HEK293 (cell line): ENCODE data around the gene HNRNPC.

Experiments used
- CTCF ChIA-PET: fragments of 350-600 bp; formaldehyde crosslinking; extraction: SDS; loops from one replicate; lab custom pipeline; 2021; ENCODE audit warnings: antibody characterized with exemption; lab: Yijun Ruan, JAX
- POLR2A ChIA-PET: fragments of 300-600 bp; formaldehyde crosslinking; extraction: SDS; loops from one replicate; lab custom pipeline; 2020; ENCODE audit warnings: antibody characterized with exemption, inconsistent platforms; lab: Yijun Ruan, JAX
- H3K27ac ChIP-seq: fragments of 200-500 bp; sonication (Bioruptor generic); 2 replicates; pipeline ENCODE4 v1.5.1; 2014; ENCODE audit warnings: low read depth, low read length, control low read depth, inconsistent platforms; ENCODE audit errors: extremely low read depth
- H3K36me3 ChIP-seq, 2 experiments: fragments of 200-500 bp in 1 of 2; sonication (Bioruptor generic) in 1 of 2; 1 replicate in 1 of 2; 2 replicates in 1 of 2; pipeline ENCODE4 v1.5.1; 2014 to 2017; ENCODE audit warnings: inconsistent platforms in 2 of 2, low read length in 2 of 2; ENCODE audit not compliant: control insufficient read depth in 2 of 2, insufficient read depth in 1 of 2
- H3K4me1 ChIP-seq: fragments of 200-500 bp; sonication (Bioruptor generic); 2 replicates; pipeline ENCODE4 v1.5.1; 2014; ENCODE audit warnings: mild to moderate bottlenecking, low read length, inconsistent platforms; ENCODE audit not compliant: control insufficient read depth, insufficient read depth
- H3K4me3 ChIP-seq: 2 replicates; pipeline ENCODE4 v1.5.1; 2011; ENCODE audit warnings: low read depth, mild to moderate bottlenecking, control low read depth, low read length, moderate library complexity
- H3K9me3 ChIP-seq: fragments of 200-500 bp; sonication (Bioruptor generic); 2 replicates; pipeline ENCODE4 v1.5.1; 2014; ENCODE audit warnings: low read depth, low read length, inconsistent platforms; ENCODE audit not compliant: control insufficient read depth, insufficient read depth
- CTCF ChIP-seq: fragments of 450-650 bp; formaldehyde crosslinking; IDR thresholded peaks from 2 replicates; pipeline ENCODE4 v1.5.1; 2016; ENCODE audit warnings: missing biosample characterization, missing genetic modification characterization
- PRDM10 ChIP-seq: fragments of 450-650 bp; formaldehyde crosslinking; IDR thresholded peaks from 2 replicates; pipeline ENCODE4 v1.5.1; 2016; ENCODE audit warnings: missing biosample characterization, missing genetic modification characterization
- SP2 ChIP-seq: fragments of 450-650 bp; formaldehyde crosslinking; IDR thresholded peaks from 2 replicates; pipeline ENCODE4 v1.5.1; 2016; ENCODE audit warnings: missing biosample characterization, missing genetic modification characterization
- ZBTB10 ChIP-seq: fragments of 450-650 bp; formaldehyde crosslinking; IDR thresholded peaks from 2 replicates; pipeline ENCODE4 v1.5.1; 2016; ENCODE audit warnings: missing biosample characterization, missing genetic modification characterization
- ZBTB7A ChIP-seq: fragments of 450-650 bp; formaldehyde crosslinking; IDR thresholded peaks from 2 replicates; pipeline ENCODE4 v1.5.1; 2016; ENCODE audit warnings: low read depth, missing biosample characterization, missing genetic modification characterization
- ZNF521 ChIP-seq: fragments of 450-650 bp; formaldehyde crosslinking; IDR thresholded peaks from 2 replicates; pipeline ENCODE4 v1.5.1; 2017; ENCODE audit warnings: missing biosample characterization, mild to moderate bottlenecking, missing genetic modification characterization
- ZNF548 ChIP-seq: fragments of 450-650 bp; formaldehyde crosslinking; IDR thresholded peaks from 2 replicates; pipeline ENCODE4 v1.5.1; 2016; ENCODE audit warnings: missing biosample characterization, missing genetic modification characterization
- ZNF561 ChIP-seq: fragments of 450-650 bp; IDR thresholded peaks from 2 replicates; pipeline ENCODE4 v1.5.1; 2018; ENCODE audit warnings: missing biosample characterization, missing genetic modification characterization, borderline replicate concordance
- ZNF596 ChIP-seq: fragments of 450-650 bp; IDR thresholded peaks from 2 replicates; pipeline ENCODE4 v1.5.0; 2018; ENCODE audit warnings: missing biosample characterization, mild to moderate bottlenecking, missing genetic modification characterization, moderate library complexity
- ZNF600 ChIP-seq: fragments of 450-650 bp; formaldehyde crosslinking; IDR thresholded peaks from 2 replicates; pipeline ENCODE4 v1.5.1; 2016; ENCODE audit warnings: missing biosample characterization, missing genetic modification characterization
- ZNF629 ChIP-seq: fragments of 450-650 bp; formaldehyde crosslinking; IDR thresholded peaks from 2 replicates; pipeline ENCODE4 v1.5.1; 2017; ENCODE audit warnings: missing biosample characterization, missing genetic modification characterization
- ZNF677 ChIP-seq: fragments of 450-650 bp; IDR thresholded peaks from 2 replicates; pipeline ENCODE4 v1.5.0; 2018; ENCODE audit warnings: missing biosample characterization, mild to moderate bottlenecking, missing genetic modification characterization, moderate library complexity
- ZNF76 ChIP-seq: fragments of 450-650 bp; formaldehyde crosslinking; IDR thresholded peaks from 2 replicates; pipeline ENCODE4; 2016; ENCODE audit warnings: low read depth, missing biosample characterization, missing genetic modification characterization, borderline replicate concordance
- ZNF791 ChIP-seq: fragments of 450-650 bp; formaldehyde crosslinking; IDR thresholded peaks from 2 replicates; pipeline ENCODE4 v1.5.1; 2016; ENCODE audit warnings: missing biosample characterization, missing genetic modification characterization
- ZXDB ChIP-seq: fragments of 450-650 bp; formaldehyde crosslinking; IDR thresholded peaks from 2 replicates; pipeline ENCODE4 v1.5.1; 2016; ENCODE audit warnings: missing biosample characterization, missing genetic modification characterization
- TF ChIP-seq, protein P1 (sequence below): fragments of 450-650 bp; formaldehyde crosslinking; conservative IDR thresholded peaks from 2 replicates; pipeline ENCODE4 v1.5.1; 2016; ENCODE audit warnings: low read depth, missing biosample characterization, missing genetic modification characterization

Gene HNRNPC

DNA sequence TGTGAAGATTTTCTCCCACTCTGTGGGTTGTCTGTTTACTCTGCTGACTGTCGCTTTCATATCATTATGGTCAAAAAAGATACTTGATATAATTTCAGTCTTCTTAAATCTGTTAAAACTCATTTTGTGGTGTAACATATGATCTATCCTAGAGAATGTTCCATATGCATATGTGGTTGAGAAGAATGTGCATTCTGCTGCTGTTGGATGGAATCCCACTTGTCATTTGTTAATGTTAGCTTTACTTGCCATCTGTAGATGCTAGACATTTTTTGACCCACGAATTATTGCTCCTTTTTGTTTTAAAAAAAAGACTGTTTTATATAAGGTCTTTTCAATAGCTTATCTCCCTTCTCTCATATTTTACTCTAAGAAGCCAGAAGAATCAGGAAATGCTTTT, 87.1 kb downstream of the HNRNPC start:
- ChIA-PET CTCF (no interaction called here), POLR2A (no interaction called here)
- no peaks in the 10 kb centered on the region for H3K9me3 ChIP-seq
- TF ChIP-seq ZNF548 (no peak), ZNF600 (tag by site-specific recombination) (no peak), ZXDB (tag by site-specific recombination) (no peak), ZNF791 (tag by site-specific recombination) (no peak), SP2 (tag by site-specific recombination) (no peak), ZNF561 (no peak), ZNF596 (tag by site-specific recombination) (no peak), ZBTB10 (tag by site-specific recombination) (no peak), ZNF629 (tag by site-specific recombination) (no peak), ZNF521 (no peak), ZNF677 (no peak)
- TF ChIP-seq, protein P1, sequence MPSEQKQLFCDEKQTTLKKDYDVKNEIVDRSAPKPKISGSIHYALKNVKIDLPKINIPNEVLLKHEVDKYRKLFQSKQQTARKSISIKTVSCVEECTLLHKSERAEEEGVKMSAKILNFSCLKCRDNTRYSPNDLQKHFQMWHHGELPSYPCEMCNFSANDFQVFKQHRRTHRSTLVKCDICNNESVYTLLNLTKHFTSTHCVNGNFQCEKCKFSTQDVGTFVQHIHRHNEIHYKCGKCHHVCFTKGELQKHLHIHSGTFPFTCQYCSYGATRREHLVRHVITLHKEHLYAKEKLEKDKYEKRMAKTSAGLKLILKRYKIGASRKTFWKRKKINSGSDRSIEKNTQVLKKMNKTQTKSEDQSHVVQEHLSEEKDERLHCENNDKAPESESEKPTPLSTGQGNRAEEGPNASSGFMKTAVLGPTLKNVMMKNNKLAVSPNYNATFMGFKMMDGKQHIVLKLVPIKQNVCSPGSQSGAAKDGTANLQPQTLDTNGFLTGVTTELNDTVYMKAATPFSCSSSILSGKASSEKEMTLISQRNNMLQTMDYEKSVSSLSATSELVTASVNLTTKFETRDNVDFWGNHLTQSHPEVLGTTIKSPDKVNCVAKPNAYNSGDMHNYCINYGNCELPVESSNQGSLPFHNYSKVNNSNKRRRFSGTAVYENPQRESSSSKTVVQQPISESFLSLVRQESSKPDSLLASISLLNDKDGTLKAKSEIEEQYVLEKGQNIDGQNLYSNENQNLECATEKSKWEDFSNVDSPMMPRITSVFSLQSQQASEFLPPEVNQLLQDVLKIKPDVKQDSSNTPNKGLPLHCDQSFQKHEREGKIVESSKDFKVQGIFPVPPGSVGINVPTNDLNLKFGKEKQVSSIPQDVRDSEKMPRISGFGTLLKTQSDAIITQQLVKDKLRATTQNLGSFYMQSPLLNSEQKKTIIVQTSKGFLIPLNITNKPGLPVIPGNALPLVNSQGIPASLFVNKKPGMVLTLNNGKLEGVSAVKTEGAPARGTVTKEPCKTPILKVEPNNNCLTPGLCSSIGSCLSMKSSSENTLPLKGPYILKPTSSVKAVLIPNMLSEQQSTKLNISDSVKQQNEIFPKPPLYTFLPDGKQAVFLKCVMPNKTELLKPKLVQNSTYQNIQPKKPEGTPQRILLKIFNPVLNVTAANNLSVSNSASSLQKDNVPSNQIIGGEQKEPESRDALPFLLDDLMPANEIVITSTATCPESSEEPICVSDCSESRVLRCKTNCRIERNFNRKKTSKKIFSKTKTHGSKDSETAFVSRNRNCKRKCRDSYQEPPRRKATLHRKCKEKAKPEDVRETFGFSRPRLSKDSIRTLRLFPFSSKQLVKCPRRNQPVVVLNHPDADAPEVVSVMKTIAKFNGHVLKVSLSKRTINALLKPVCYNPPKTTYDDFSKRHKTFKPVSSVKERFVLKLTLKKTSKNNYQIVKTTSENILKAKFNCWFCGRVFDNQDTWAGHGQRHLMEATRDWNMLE (tag by site-specific recombination): no peak
- H3K4me1 ChIP-seq: no peaks in the 10 kb centered on the region
- H3K27ac ChIP-seq: no peak overlapping the region
- H3K36me3 ChIP-seq: no peaks in the 10 kb centered on the region
- H3K4me3 ChIP-seq: no peak overlapping the region

DNA sequence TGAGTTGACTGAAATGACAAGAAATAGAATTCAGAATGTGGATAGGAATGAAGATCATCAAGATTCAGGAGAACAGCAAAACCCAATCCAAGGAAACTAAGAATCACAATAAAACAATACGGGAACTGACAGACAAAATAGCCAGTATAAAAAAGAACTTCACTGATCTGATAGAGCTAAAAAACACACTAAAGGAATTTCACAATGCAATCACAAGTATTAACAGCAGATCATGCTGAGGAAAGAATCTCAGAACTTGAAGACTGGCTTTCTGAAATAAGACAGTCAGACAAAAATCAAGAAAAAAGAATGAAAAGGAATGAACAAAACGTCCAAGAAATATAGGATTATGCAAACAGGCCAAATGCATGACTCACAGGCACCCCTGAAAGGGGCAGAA, 98.1 kb downstream of the HNRNPC start:
- ChIA-PET POLR2A (no interaction called here), CTCF (interaction anchor here (1.1 kb wide), 1 partner anchor 157 kb away, joined by 3 read pairs; no protein-coding TSS in a partner anchor)
- no peaks in the 10 kb centered on the region for H3K9me3 ChIP-seq
- no peak overlapping the region for H3K4me3 ChIP-seq
- H3K4me1 ChIP-seq: no peaks in the 10 kb centered on the region
- no peak overlapping the region for H3K27ac ChIP-seq
- no peaks in the 10 kb centered on the region for H3K36me3 ChIP-seq
- TF ChIP-seq ZNF76 (tag by site-specific recombination) (no peak), PRDM10 (tag by site-specific recombination) (no peak), CTCF (no peak), ZBTB7A (tag by site-specific recombination) (no peak), ZBTB10 (tag by site-specific recombination) (no peak)
